GM12878 (cell line): ENCODE results near the gene DGCR8. TPM values are rescaled to one million over a fixed set of nuclear protein-coding genes. Genes with fewer than 3 reads are reported as not detected.

Source experiments
- ATAC-seq: fragments of 200-7000 bp; cut with Tn5 transposase; 3 replicates; pipeline ENCODE4 v1.9.1; 2020; ENCODE audit warnings: mild to moderate bottlenecking, moderate library complexity
- BruUV-seq: library from RNA; stranded (reverse); fragments of 400-500 nt; replicated peaks from 2 replicates; lab custom pipeline; 2021; lab: Mats Ljungman, UMichigan
- CTCF ChIA-PET: fragments of 300-600 bp; sonication (Branson Sonifier 250); formaldehyde crosslinking; extraction: SDS; loops from one replicate; lab custom pipeline; 2021; ENCODE audit warnings: inconsistent platforms; lab: Yijun Ruan, JAX
- POLR2A ChIA-PET: fragments of 350-600 bp; formaldehyde crosslinking; extraction: SDS; loops from one replicate; lab custom pipeline; 2021; ENCODE audit warnings: inconsistent platforms; lab: Charles Lee
- RAD21 ChIA-PET: fragments of 300-600 bp; sonication (Branson Sonifier 250); formaldehyde crosslinking; loops from one replicate; lab custom pipeline; 2023; ENCODE audit warnings: antibody characterized with exemption; ENCODE audit not compliant: unreplicated experiment; lab: Charles Lee
- SMC1A ChIA-PET: fragments of 300-600 bp; sonication (Branson Sonifier 250); formaldehyde crosslinking; loops from one replicate; lab custom pipeline; 2023; ENCODE audit not compliant: unreplicated experiment, uncharacterized antibody; lab: Charles Lee
- DNase-seq: peaks from one replicate; pipeline ENCODE4 v3.0.0-alpha.2; 2011; ENCODE audit warnings: low read depth, low spot score
- FAIRE-seq: peaks from 3 replicates; lab custom pipeline; 2011; peaks lifted over from hg19 to GRCh38; lab: Jason Lieb, UNC
- H2AFZ ChIP-seq: 2 replicates; pipeline ENCODE4 v1.6.0; 2011; ENCODE audit warnings: low read depth, low read length, control low read depth; ENCODE audit not compliant: control insufficient read depth
- H3K27ac ChIP-seq: 2 replicates; pipeline ENCODE4 v1.5.1; 2011; ENCODE audit warnings: control low read depth; ENCODE audit not compliant: control insufficient read depth, insufficient read depth
- H3K27me3 ChIP-seq, 2 experiments: replicated peaks in 1 of 2; 2 replicates each; pipeline versions ENCODE4 v1.6.0 to v1.6.1; 2011; ENCODE audit warnings: low read length in 1 of 2; ENCODE audit not compliant: control insufficient read depth in 2 of 2, insufficient read depth in 2 of 2
- H3K36me3 ChIP-seq, 2 experiments: 2 replicates each; pipeline ENCODE4 v1.5.1; 2011; ENCODE audit warnings: low read length in 1 of 2; ENCODE audit not compliant: control insufficient read depth in 2 of 2, insufficient read depth in 2 of 2
- H3K4me1 ChIP-seq: 2 replicates; pipeline ENCODE4 v1.6.1; 2011; ENCODE audit warnings: mild to moderate bottlenecking, low read length, moderate library complexity, mixed read lengths; ENCODE audit not compliant: control insufficient read depth, insufficient read depth
- H3K4me2 ChIP-seq: 2 replicates; pipeline ENCODE4 v1.6.0; 2011; ENCODE audit warnings: control low read depth; ENCODE audit not compliant: control insufficient read depth, insufficient read depth
- H3K4me3 ChIP-seq: fragments of 200-600 bp; sonication (generic); 2 replicates; pipeline ENCODE4 v1.5.1; 2016
- H3K79me2 ChIP-seq: 2 replicates; pipeline ENCODE4 v1.6.0; 2011; ENCODE audit warnings: low read length; ENCODE audit not compliant: control insufficient read depth, insufficient read depth
- H3K9ac ChIP-seq: 2 replicates; pipeline ENCODE4 v1.8.0; 2011; ENCODE audit warnings: low read length, control low read depth, mixed read lengths; ENCODE audit not compliant: control insufficient read depth, insufficient read depth
- H3K9me3 ChIP-seq: replicated peaks from 3 replicates; pipeline ENCODE4 v1.5.1; 2011; ENCODE audit warnings: mild to moderate bottlenecking, low read length; ENCODE audit not compliant: control insufficient read depth, insufficient read depth
- H4K20me1 ChIP-seq: 2 replicates; pipeline ENCODE4 v1.6.0; 2011; ENCODE audit not compliant: control insufficient read depth, insufficient read depth
- BMI1 ChIP-seq: fragments of 450-650 bp; IDR thresholded peaks from 2 replicates; pipeline ENCODE4 v1.6.1; 2016; ENCODE audit warnings: mild to moderate bottlenecking, moderate library complexity, borderline replicate concordance
- DPF2 ChIP-seq: fragments of 450-650 bp; IDR thresholded peaks from 2 replicates; pipeline ENCODE4 v1.6.1; 2017; ENCODE audit warnings: mild to moderate bottlenecking
- E2F4 ChIP-seq: IDR thresholded peaks from 2 replicates; pipeline ENCODE4 v1.6.1; 2012; ENCODE audit warnings: low read depth, low read length, improper control_type of control experiment
- HDAC2 ChIP-seq: fragments of 200-600 bp; sonication (generic); IDR thresholded peaks from 2 replicates; pipeline ENCODE4 v1.6.1; 2017
- LARP7 ChIP-seq: fragments of 450-650 bp; IDR thresholded peaks from 2 replicates; pipeline ENCODE4 v1.6.1; 2017; ENCODE audit warnings: mild to moderate bottlenecking
- MEF2A ChIP-seq: IDR thresholded peaks from 2 replicates; pipeline ENCODE4 v1.6.1; 2011; ENCODE audit warnings: low read depth, mild to moderate bottlenecking, low read length, moderate library complexity; ENCODE audit not compliant: insufficient read depth
- MLLT1 ChIP-seq: fragments of 450-650 bp; IDR thresholded peaks from 2 replicates; pipeline ENCODE4 v1.6.1; 2016; ENCODE audit warnings: mild to moderate bottlenecking
- MYC ChIP-seq: IDR thresholded peaks from 2 replicates; pipeline ENCODE4 v1.6.1; 2011; ENCODE audit warnings: mild to moderate bottlenecking, low read length, moderate library complexity, inconsistent platforms; ENCODE audit not compliant: insufficient read depth, insufficient replicate concordance, insufficient read length, severe bottlenecking
- POLR2A ChIP-seq: IDR thresholded peaks from 2 replicates; pipeline ENCODE4 v1.6.1; 2011; ENCODE audit warnings: low read depth, mild to moderate bottlenecking, low read length
- RFX5 ChIP-seq: IDR thresholded peaks from 2 replicates; pipeline ENCODE4 v1.6.1; 2011; ENCODE audit warnings: low read depth, low read length, improper control_type of control experiment
- SREBF1 ChIP-seq: IDR thresholded peaks from 2 replicates; pipeline ENCODE4 v1.6.1; 2012; ENCODE audit warnings: mild to moderate bottlenecking, low read length
- ZNF217 ChIP-seq: fragments of 450-650 bp; IDR thresholded peaks from 2 replicates; pipeline ENCODE4 v1.6.1; 2017; ENCODE audit warnings: antibody characterized with exemption, mild to moderate bottlenecking
- ZSCAN29 ChIP-seq: fragments of 450-650 bp; IDR thresholded peaks from 2 replicates; pipeline ENCODE4 v1.6.1; 2017; ENCODE audit warnings: mild to moderate bottlenecking, moderate library complexity
- WGBS: methylation state at CpG from one replicate; pipeline ENCODE4 v1.1.6; 2016; ENCODE audit warnings: low lambda C conversion rate; ENCODE audit not compliant: insufficient replicate concordance, insufficient coverage; ENCODE audit errors: missing lambda C conversion rate; 5-methylcytosine and 5-hydroxymethylcytosine counted together
- in situ Hi-C: fragments of 300-500 bp; cut with MboI; formaldehyde crosslinking; loops from 9 replicates; pipeline ENCODE4 v1.14.3; 2018; ENCODE audit warnings: mixed read lengths
- intact Hi-C: fragments of 100-400 bp; cut with micrococcal nuclease; formaldehyde crosslinking; loops from one replicate; pipeline ENCODE4 v1.14.2; 2022; ENCODE audit not compliant: unreplicated experiment
- polyA plus RNA-seq, 11 experiments: library from polyadenylated mRNA; depleted of rRNA in 4 of 11; unstranded in 6 of 11; stranded (reverse) in 5 of 11; fragments of >200 nt; fragmentation: Nextera tagmentation in 4 of 11; fragmentation: Illumina TruSeq in 1 of 11; extraction: Ambion mirVana in 4 of 11; extraction: Trizol in 1 of 11; gene quantifications; 1 replicate in 1 of 11; 2 replicates in 10 of 11; pipeline versions ENCODE4 v1.2.1 to v1.2.3, GENCODE V29; 2011 to 2016; ENCODE audit warnings: inconsistent platforms in 2 of 11, missing spikeins in 2 of 11, low read depth in 1 of 11
- total RNA-seq, 4 experiments: library from RNA; depleted of rRNA in 3 of 4; stranded (reverse); fragments of >200 nt in 3 of 4; fragmentation: Illumina TruSeq in 1 of 4; extraction: Trizol in 1 of 4; gene quantifications; 2 replicates each; pipeline versions ENCODE4 v1.2.1 to v1.2.3, GENCODE V29; 2013 to 2021

The DGCR8 gene
- total and polyA plus RNA-seq, 10 of the 15 experiments (the other 5 are each of a cell fraction or from before 2014, with no cell fraction given) = 1.2 to 35.1 (median 17.2) TPM

- in situ Hi-C loops = no loop called here
Observed at GRCh38 chr22:20043997-20044342, 36.1 kb upstream of the DGCR8 start.

DNA sequence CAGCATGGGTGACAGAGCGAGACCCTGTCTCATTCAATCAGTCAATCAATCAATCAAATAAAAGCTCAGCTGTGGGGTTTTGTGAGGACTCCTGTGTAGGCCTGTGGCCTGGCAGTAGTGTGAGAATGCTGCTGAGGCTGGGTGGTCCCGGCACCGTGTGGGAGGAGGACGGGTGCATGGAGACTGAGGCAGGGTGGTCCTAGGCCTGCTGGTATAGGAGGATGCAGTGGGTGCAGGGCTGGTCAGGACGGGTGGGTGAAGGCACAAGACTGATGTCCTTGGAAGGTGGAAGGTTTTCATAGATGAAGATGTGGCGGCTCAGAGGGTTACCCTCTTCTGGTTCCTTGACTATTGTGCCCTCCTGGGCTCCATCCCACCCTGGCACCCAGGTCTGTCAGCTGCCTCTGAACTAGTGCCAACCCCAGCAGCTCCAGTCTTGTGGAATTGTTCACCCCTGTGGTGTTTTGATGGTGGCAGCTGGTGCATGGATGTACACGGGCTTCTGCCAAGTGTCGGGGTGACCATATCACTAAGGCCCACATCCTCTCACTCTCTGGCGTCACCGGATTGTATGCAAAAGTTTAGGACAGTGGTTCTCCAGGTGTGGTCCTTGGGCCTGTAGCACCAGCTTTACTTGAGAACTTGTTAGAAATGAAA lies 35.4 kb upstream of the DGCR8 start:
- RAD21 ChIA-PET = interaction anchor here (0.6 kb wide), 1 partner anchor 277 kb away, joined by 3 read pairs; no protein-coding TSS in a partner anchor
- Histone ChIP-seq H3K9ac (no peak overlapping the region), H3K36me3 (peaks cover 0 to 6% of the 10 kb centered on the region in 2 experiments; a peak in 3 of 4 replicates), H3K27me3 (no peaks in the 10 kb centered on the region), H4K20me1 (no peaks in the 10 kb centered on the region), H3K9me3 (peaks cover 7% of the 10 kb centered on the region; the same call in 2 of the 3 replicates), H3K4me3 (no peak overlapping the region), H3K79me2 (no peaks in the 10 kb centered on the region), H3K4me2 (no peak overlapping the region), H2AFZ (no peak overlapping the region), H3K4me1 (no peaks in the 10 kb centered on the region), H3K27ac (no peak overlapping the region)
- in situ Hi-C loops = no loop called here
- no TSS peak for BruUV-seq
- ATAC-seq (no peak), FAIRE-seq (no peak), DNase-seq (no peak)
- intact Hi-C loops = no loop called here
- CTCF ChIA-PET = no interaction called here
- SMC1A ChIA-PET = no interaction called here
- 88% methylated on average over 10 of the region's 10 CpGs for WGBS
- POLR2A ChIA-PET = interaction anchor here (0.7 kb wide), 1 partner anchor 196 kb away, joined by 3 read pairs; no protein-coding TSS in a partner anchor
- TF ChIP-seq MEF2A (no peak), ZNF217 (no peak), BMI1 (no peak), RFX5 (no peak), E2F4 (no peak), SREBF1 (no peak), ZSCAN29 (no peak), HDAC2 (no peak), DPF2 (no peak), MYC (no peak), MLLT1 (no peak), LARP7 (no peak)

More at GRCh38 chr22:20043997-20044342, 36.1 kb upstream of the DGCR8 start:
- Histone ChIP-seq H3K9me3 (peaks cover 5% of the 10 kb centered on the region; the same call in 2 of the 3 replicates), H3K4me2 (no peak overlapping the region), H3K4me1 (no peaks in the 10 kb centered on the region), H2AFZ (no peak overlapping the region), H3K27ac (no peak overlapping the region), H3K79me2 (no peaks in the 10 kb centered on the region), H4K20me1 (no peaks in the 10 kb centered on the region), H3K27me3 (no peaks in the 10 kb centered on the region), H3K9ac (no peak overlapping the region), H3K36me3 (peaks cover 0 to 6% of the 10 kb centered on the region in 2 experiments; a peak in 3 of 4 replicates), H3K4me3 (no peak overlapping the region)
- intact Hi-C loops = no loop called here
- no peak for TF ChIP-seq HDAC2
- peak; percentile 7; the same call in 1 of the 2 replicates for TF ChIP-seq POLR2A
- ChIA-PET POLR2A (no interaction called here), SMC1A (no interaction called here), RAD21 (no interaction called here), CTCF (no interaction called here)
- no TSS peak for BruUV-seq
- ATAC-seq (no peak), FAIRE-seq (no peak), DNase-seq (no peak)
- 85% methylated on average over 7 of the region's 7 CpGs for WGBS
